ENCODE data around the gene SMARCAD1. TPM values are rescaled to one million over a fixed set of nuclear protein-coding genes. Genes with fewer than 3 reads are reported as not detected.

The SMARCAD1 gene
- total and polyA plus RNA-seq, 2 of the 8 experiments (the other 6 are each of a cell fraction or from before 2014, with no cell fraction given), result 24.1 to 59.4 TPM

GRCh38 chr4:94225449-94225848 lies 17.8 kb downstream of the SMARCAD1 start:
- Histone ChIP-seq H2BK20ac (ENCODE audit: low read length) (no peak overlapping the region), H4K20me1 (replicated peaks in 1 of 2; ENCODE audit: control insufficient read depth in 1 of 2, insufficient read depth in 2 of 2, low read length in 2 of 2) (peaks cover 2 to 5% of the 10 kb centered on the region in 2 experiments), H2BK12ac (ENCODE audit: low read depth, low read length) (no peak overlapping the region), H3K79me2 (ENCODE audit: control insufficient read depth in 1 of 2, insufficient read depth in 2 of 2, low read length in 2 of 2) (peaks cover 0 to 78% of the 10 kb centered on the region in 2 experiments; a peak in 2 of 4 replicates), H3K56ac (replicated peaks; ENCODE audit: insufficient read length, low read depth, low read length) (no peak overlapping the region), H3K18ac (ENCODE audit: extremely low read depth, low read length) (no peak overlapping the region), H3K27me3 (replicated peaks in 1 of 4; ENCODE audit: control insufficient read depth in 3 of 4, extremely low read depth in 1 of 4, insufficient read depth in 3 of 4, low read length in 3 of 4) (no peaks in the 10 kb centered on the region), H2AFZ (ENCODE audit: low read length) (no peak overlapping the region), H3K4me1 (replicated peaks in 1 of 4; ENCODE audit: control insufficient read depth in 3 of 4, insufficient read depth in 4 of 4, low read length in 3 of 4) (no peaks in the 10 kb centered on the region), H4K5ac (ENCODE audit: insufficient read length, low read depth, low read length) (no peak overlapping the region), H2BK120ac (replicated peaks; ENCODE audit: low read depth, low read length) (no peak overlapping the region), H2BK15ac (ENCODE audit: low read length) (no peak overlapping the region), H3K23me2 (ENCODE audit: low read depth, low read length) (no peaks in the 10 kb centered on the region), H4K8ac (ENCODE audit: extremely low read depth, insufficient read depth, low read length) (no peak overlapping the region), H3K4me3 (ENCODE audit: extremely low read depth in 1 of 4, insufficient read depth in 2 of 4, low read depth in 3 of 4, low read length in 4 of 4) (no peak overlapping the region), H2AK5ac (ENCODE audit: low read depth, low read length) (no peak overlapping the region), H4K91ac (replicated peaks; ENCODE audit: insufficient read length, low read length) (no peak overlapping the region), H3K79me1 (ENCODE audit: low read depth, low read length) (peaks cover 2% of the 10 kb centered on the region), H3K9me3 (ENCODE audit: insufficient read depth in 2 of 2, low read depth in 1 of 2, low read length in 1 of 2) (no peaks in the 10 kb centered on the region), H3K4ac (replicated peaks; ENCODE audit: insufficient read length, low read depth, low read length) (no peak overlapping the region), H3K36me3 (ENCODE audit: control insufficient read depth in 2 of 4, insufficient read depth in 4 of 4, low read length in 3 of 4) (peaks cover 0 to 34% (median 10%) of the 10 kb centered on the region in 4 experiments; a peak in 4 of 8 replicates), H3K14ac (ENCODE audit: insufficient read length) (no peak overlapping the region), H3K9ac (replicated peaks in 1 of 4; ENCODE audit: extremely low read depth in 1 of 4, low read depth in 3 of 4, low read length in 3 of 4) (no peak overlapping the region), H3K4me2 (ENCODE audit: insufficient read depth in 1 of 2, low read depth in 2 of 2, low read length in 2 of 2) (no peak overlapping the region), H3K23ac (ENCODE audit: insufficient read length) (no peak overlapping the region), H3K27ac (ENCODE audit: low read depth, low read length) (no peak overlapping the region), H2BK5ac (ENCODE audit: low read depth, low read length) (no peak overlapping the region)
- DNase-seq (ENCODE audit: low read depth in 1 of 2, low spot score in 2 of 2) (no peak), FAIRE-seq (no peak)
- CTCF ChIA-PET (ENCODE audit: partially characterized antibody), result interaction anchor here (1.1 kb wide), 1 partner anchor 10 kb away, joined by 5 read pairs; no protein-coding TSS in a partner anchor
- POLR2A ChIA-PET (ENCODE audit: partially characterized antibody), result no interaction called here
- TF ChIP-seq SAP30 (IDR thresholded peaks at IDR 0.05; ENCODE audit: insufficient read depth, insufficient replicate concordance, low read length) (no peak), MAX (IDR thresholded peaks at IDR 0.05) (no peak), GABPA (IDR thresholded peaks at IDR 0.05; ENCODE audit: borderline replicate concordance, insufficient read depth, low read length) (no peak), RXRA (IDR thresholded peaks at IDR 0.05; ENCODE audit: insufficient read depth, low read depth, low read length) (no peak), RFX5 (IDR thresholded peaks at IDR 0.05; ENCODE audit: borderline replicate concordance, low read depth, low read length) (no peak), POLR2A (IDR thresholded peaks at IDR 0.05; ENCODE audit: control extremely low read depth in 1 of 2, low read depth in 2 of 2, low read length in 2 of 2) (no peak), SP1 (IDR thresholded peaks at IDR 0.05; ENCODE audit: low read depth, low read length) (no peak), CHD2 (IDR thresholded peaks at IDR 0.05; ENCODE audit: low read length) (no peak), SRF (IDR thresholded peaks at IDR 0.05; ENCODE audit: low read depth, low read length) (no peak), PHF8 (conservative IDR thresholded peaks at IDR 0.05; ENCODE audit: low read depth, low read length) (no peak), SP2 (IDR thresholded peaks at IDR 0.05; ENCODE audit: low read length) (no peak), SP4 (IDR thresholded peaks at IDR 0.05; ENCODE audit: low read length) (no peak)

Measured in H1 (cell line).